Measurements from ENCODE around the gene PRTN3. TPM values are rescaled to one million over a fixed set of nuclear protein-coding genes. Genes with fewer than 3 reads are reported as not detected.
A peak's percentile ranks its signal among the peaks of the same experiment; 100 is the strongest.

The PRTN3 gene, protein sequence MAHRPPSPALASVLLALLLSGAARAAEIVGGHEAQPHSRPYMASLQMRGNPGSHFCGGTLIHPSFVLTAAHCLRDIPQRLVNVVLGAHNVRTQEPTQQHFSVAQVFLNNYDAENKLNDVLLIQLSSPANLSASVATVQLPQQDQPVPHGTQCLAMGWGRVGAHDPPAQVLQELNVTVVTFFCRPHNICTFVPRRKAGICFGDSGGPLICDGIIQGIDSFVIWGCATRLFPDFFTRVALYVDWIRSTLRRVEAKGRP
- polyA plus RNA-seq (ENCODE audit: insufficient read length in 12 of 12) = 10 to 100 TPM in 1 of 12 donors, 1 to 10 TPM in 7, under 1 TPM in 2, not detected in 2; 0.66 to 12.0 (median 1.3) TPM
- long read RNA-seq, donor 1 = 0 reads
- long read RNA-seq, donor 2, transcript PRTN3-201 (5 exons, 1,026 nt) = major isoform, 9 of 9 reads
- long read RNA-seq, donor 2, partial matches to known transcripts = 0 of 9 reads
- long read RNA-seq, donor 2, other reads (novel, unspliced or antisense) = 0 of 9 reads
- long read RNA-seq, donor 3, partial matches to known transcripts = 0 of 1 reads
- long read RNA-seq, donor 3, other reads (novel, unspliced or antisense) = 0 of 1 reads
- long read RNA-seq, donor 4 = 0 reads
- long read RNA-seq, donor 5 = 0 reads
- long read RNA-seq, donor 6, partial matches to known transcripts = 0 of 1 reads
- long read RNA-seq, donor 6, other reads (novel, unspliced or antisense) = 0 of 1 reads
- long read RNA-seq, donor 7, partial matches to known transcripts = 0 of 2 reads
- long read RNA-seq, donor 7, other reads (novel, unspliced or antisense) = 0 of 2 reads
- long read RNA-seq, donor 8, partial matches to known transcripts = 0 of 1 reads
- long read RNA-seq, donor 8, other reads (novel, unspliced or antisense) = 0 of 1 reads
- long read RNA-seq, donor 9, partial matches to known transcripts = 0 of 1 reads
- long read RNA-seq, donor 9, other reads (novel, unspliced or antisense) = 0 of 1 reads
- long read RNA-seq, donor 10, partial matches to known transcripts = 0 of 1 reads
- long read RNA-seq, donor 10, other reads (novel, unspliced or antisense) = 0 of 1 reads
- long read RNA-seq, donor 11 = 0 reads

DNA sequence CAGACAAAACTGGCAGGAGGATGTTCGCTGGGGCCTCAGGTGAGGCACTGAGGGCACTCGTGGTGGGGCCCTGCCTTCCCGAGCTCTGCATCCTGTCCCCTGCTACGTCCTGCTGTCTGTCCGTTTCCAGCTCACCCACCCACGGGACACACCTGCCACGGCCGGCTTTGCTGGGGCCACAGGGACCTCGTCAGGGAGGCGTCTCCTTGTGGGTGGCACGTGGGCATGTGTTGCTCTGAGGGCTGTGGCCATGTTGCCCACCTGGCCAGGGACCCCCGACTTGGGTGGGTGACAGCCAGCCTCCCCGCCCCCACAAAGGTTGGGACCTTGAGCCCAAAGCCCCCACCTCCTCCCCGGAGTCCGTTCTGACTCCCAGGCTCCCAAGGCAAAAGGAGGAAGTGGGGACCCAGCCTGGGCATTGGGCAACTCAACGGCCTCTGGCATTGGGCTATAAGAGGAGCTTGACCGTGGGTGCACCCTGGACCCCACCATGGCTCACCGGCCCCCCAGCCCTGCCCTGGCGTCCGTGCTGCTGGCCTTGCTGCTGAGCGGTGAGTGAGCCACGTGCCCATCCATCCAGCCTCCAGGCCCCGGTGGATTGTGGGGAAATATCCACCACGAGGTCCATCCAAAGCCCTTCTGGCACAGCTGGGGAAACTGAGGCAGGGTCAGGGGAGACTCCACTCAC, at the start of gene PRTN3:
PRTN3 (plus strand) TSS at position 481 of the 688 bp plus-strand sequence; CDS start at position 491, 10 bp downstream.
- no peak for DNase-seq

DNA sequence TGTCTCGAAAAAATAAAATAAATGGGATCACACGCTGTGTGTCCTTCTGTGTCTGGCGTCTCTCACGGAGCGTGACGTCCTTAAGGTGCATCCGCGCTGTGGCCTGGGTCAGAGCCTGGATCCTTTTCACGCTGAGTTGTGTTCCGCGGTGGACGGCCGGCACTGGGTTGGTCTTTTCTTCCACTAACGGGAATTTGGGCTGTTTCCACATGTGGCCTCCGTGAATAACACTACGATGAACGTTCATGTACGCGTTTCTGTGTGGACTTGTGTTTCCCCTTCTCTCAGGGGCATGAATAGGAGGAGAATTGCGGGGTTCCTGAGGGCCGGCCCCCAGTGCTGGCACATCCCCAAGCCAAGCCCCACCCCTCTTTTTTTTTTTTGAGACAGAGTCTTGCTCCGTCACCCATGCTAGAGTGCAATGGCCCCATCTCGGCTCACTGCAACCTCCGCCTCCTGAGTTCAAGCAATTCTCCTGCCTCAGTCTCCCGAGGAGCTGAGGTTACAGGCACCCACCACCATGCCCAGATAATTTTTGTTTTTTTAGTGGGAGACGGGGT, 49.7 kb upstream of the PRTN3 start:
- DNase-seq = no peak

DNA sequence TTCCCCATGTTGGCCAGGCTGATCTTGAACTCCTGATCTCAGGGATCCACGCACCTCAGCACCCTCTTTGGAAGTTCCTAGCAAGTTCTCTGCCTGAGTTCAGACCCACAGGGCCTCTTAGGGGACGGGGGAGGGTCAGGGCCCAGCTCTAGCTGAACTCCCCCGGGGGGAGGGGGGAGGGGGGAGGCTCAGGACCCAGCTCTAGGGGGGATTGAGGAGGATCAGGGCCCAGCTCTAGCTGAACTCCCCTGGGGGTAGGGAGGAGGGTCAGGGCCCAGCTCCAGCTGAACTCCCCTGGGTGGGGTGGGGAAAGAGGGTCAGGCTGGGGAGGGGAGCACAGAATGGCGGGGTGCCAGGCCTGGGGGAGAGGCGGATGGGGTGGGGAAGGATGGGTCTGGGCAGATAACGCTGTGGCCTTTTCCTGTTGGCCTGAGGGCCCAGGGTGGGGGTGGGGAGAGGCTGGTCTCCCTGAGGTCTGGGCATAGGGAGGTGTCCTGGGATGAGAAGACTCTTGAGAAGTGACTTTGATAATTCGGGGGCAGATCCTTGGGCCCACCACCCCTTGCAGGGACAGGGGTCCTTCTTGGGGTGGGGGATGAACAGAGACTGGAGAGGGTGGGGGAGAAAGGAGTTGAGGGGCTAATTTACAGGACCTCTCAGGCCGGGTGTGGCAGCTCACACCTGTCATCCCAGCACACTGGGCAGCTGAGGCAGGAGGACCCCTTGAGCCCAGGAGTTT, 49.1 kb upstream of the PRTN3 start:
- DNase-seq = no peak

DNA sequence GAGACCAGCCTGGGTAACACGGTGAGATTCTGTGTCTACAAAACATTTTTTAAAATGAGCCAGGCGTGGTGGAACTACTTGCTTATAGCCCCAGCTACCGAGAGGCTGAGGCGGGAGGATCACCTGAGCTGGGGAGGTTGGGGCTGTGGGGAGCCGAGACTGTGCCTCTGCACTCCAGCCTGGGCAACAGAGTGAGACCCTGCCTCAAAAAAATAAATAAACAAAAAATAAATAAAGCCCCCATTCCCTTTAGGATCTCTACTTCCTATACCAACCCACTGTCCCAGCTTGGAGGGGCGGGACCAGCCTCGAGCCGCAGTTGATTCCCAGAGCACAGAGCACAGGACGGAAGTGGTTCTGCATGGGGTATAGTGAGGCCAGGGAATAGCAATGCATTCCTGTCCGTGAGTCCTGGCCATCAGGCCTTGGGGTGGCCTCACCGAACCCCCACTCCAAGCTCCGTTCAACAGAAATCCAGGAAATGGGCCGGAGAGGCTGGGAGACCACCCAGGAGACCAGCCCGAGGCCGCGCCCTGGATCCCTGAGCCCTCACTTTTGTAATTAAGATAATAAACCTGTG, 48.4 kb upstream of the PRTN3 start:
- DNase-seq = no peak

DNA sequence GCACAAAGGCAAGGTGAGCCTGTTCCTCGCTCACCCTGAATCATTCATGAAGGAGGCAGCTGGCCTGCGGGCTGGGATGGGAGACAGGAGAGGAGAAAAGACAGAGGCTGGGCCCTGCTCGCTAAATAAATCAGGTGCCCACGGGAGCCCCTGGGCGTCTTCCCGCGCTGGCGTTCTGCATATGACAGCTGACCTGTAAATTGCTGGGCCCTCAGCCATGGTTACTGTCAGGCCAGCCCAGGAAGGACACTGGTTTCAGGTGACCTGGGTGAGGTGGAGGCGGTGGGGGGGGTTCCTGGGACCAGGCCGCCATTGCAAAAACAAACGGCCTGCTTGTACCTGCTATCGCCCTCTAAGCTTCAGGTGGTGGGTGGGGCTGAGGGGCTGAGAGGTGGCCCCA, 47.0 kb upstream of the PRTN3 start:
- DNase-seq = no peak

DNA sequence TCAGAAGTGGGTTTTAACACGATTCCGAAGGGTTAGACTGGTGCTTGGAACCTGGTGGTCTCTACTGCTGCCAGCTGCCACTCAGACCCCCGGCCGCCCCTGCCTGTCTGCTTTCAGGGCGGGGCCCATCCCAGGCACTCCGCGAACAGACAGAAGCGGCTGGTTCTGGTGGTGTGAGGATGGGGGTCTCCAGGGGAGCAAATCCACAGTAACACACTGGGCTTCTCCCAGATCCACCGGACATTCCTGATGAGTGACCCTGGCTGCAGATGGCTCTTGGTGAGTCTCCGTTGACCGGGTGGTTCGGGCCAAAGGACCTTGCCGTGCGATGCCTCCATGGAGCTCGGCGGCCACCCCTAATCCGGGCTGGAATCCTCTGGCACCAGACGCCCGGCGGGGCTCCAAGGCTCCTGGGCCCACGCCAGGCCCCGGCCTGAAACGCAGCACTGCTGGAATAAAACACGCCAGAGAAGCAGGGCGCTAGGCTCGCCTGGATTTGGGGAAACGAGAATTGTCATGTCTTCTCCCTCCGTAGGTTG, 45.7 kb upstream of the PRTN3 start:
- DNase-seq = no peak

DNA sequence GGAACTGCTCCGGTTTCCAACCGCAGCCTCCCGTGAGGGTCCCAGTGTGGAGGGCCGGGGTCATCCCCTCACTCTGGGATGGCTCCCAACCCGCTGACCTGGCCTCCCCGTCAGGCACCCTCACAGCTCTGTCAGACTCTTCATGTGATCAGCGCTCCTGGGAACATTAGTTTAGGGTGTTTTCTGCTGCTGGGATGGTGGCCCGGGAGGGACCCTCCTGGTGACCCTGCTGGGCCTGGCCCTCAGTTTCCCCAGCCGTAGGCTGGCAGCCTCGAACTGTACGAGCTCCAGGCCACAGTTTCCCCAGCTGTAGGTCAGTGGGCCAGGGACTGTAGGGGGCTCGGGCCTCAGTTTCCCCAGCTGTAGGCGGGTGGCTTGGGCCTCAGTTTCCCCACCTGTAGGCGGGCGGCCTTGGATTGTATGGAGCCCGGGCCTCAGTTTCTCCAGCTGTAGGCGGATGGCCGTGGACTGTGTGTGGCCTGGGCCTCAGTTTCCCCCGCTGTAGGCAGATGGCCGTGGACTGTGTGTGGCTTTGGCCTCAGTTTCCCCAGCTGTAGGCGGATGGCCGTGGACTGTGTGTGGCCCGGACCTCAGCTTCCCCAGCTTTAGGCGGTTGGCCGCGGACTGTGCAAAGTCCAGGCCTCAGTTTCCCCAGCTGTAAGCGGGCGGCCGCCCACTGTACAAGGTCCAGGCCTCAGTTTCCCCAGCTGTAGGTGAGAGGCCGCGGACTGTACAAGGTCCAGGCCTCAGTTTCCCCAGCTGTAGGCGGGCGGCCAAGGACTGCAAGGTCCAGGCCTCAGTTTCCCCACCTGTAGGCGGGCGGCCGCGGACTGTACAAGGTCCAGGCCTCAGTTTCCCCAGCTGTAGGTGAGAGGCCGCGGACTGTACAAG, 44.9 kb upstream of the PRTN3 start:
- no peak for DNase-seq

DNA sequence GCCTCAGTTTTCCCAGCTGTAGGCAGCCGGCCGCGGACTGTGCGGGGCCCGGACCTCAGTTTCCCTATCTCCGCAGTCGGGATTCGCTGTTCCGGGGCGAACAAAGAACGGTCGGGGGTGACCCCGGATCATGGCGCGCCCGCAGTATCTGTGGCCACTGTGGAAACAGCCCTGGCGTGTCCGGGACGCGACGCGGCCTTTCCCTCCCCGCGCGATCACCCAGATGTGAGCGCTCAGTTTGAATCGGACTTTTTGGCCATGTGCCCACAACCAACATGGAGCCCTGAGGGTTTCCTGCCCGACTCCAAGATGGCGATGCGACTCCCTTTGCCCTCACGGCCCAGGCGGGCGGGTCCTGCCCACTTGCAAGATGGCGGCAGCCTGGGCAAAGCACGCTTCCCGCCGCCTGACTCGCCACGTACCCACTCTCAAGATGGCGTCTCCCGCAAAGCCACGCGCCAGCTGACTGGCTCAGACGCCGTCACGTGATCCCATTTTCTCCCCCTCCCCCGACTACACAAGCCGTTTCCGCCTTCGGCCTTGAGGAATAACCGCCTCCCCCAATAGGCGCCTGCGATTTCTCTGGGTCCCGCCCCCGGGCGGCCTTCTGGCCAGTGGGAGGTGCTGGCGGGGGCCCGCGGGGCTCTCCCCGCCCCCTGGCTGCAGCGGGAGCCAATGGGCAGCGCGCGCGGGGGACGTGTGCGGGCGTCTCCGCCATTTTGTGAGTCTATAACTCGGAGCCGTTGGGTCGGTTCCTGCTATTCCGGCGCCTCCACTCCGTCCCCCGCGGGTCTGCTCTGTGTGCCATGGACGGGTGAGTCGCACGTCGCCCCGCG, 43.9 kb upstream of the PRTN3 start, which contains the start of gene PTBP1:
PTBP1 (plus strand) TSS at position 761 of the 836 bp plus-strand sequence; CDS start at position 807, 46 bp downstream.
- DNase-seq = peak; percentile 100

DNA sequence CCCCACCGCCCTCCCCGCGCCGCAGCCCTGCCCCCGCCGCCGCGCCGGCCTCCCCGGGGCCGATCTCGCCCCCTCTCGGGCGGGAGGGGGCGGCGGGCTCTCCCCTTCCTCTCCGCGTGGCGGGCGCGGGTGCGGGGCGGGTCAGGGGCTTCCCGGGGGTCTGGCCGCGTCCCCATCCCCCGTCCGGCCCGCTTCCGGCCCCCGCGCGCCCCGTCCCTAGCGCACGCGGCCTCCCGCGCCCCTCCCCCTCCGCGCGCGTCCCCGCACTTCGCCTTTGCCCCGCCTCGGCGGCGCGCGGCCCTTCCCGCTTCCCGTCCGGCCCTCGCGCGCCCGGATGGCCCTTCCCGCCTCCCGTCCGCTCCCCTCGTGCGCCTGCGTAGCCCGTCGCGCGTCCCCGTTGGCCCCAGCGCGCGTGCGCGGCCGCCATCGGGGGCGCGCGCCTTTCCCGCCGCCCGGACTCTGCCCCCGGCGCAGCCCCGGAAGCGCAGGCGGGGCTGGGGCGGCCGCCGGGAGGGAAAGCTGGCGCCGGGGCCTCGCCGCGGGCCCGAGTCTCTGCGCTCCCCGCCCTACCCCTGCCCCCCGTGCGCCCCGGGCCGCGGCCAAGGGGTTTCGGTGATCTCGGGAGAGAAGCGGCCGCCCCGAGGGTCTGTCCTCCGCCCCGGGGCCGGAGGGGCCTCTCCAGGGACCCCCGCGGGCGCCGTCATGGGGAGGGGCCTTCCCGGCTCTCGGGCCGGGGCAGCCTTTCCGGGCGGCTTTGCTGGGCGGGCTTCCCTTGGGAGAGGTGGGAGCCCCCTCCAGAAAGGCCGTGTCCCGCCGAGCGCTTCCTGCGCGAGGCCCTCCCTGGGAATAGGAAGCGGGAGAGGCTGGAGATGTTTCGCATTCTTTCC, 43.0 kb upstream of the PRTN3 start:
- DNase-seq = peak; percentile 90

DNA sequence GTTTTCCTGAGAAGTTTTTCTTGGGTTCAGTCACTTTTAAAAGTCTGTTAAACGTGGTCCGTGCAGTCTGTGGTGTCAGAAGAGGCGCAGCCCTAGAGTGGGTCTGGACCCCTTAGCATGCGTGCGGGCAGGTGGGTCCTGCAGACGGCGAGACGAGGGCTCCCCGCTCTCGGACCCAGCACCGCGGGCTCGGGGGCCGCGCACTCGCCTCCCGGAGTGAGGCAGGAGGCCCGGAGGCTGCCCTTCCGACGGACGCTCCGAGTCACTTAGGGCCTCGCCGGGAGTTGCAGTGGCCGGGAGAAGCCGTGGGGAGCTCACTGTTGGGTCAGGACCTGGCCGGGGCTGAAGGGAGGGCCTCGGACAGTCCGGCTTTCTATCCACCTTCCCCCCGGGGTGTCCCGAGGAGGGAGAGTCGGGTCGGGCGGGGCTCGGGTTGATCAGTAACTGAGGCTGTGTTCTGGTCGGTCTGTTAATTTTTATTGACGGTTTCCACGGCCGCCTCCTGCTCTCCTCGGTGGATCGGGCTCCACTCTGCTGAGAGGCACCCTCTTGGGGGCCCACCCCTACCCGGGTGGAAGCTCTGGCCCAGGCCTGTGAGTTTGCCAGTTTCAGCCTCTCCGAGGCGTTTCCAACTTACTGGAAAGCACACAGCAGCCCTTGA, 42.3 kb upstream of the PRTN3 start:
- no peak for DNase-seq

DNA sequence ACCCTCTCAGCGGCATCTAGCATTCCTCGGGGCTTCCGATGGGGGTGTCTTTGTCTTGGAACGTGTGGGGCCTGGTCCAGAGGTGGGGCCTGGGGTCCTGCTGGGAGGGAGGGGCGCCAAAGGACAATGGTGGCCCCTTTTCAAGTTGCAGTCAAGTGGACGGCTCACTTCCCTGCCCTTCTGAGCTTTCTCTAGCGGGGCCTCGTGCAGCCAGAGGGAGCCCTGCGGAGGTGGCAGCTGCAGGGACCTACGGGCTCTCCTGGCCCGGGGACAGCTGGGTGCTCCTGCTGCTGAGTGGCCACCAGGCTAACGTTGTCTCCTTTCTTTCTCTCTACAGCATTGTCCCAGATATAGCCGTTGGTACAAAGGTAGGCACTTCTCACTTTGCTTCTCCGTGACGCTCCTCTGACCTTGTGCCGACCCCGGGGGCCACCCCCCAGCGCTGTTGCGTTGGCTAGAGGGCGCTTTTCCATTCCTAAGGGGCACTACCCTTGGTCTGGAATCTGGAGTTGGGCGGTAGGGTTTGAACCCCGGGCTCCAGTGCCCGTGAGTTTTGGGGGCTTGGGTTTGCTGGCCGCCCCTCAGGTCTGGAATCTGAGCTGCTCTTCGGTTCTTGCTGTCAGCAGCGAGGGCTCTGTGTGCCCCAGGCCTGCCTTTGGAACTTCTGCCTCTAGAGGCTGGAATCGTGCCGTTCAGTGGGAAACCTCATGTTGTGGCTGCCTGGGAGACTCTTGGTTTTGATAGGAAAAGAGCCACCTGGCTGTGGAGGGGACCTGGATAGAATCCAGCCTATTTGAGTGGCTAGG, 41.5 kb upstream of the PRTN3 start:
- DNase-seq = no peak

DNA sequence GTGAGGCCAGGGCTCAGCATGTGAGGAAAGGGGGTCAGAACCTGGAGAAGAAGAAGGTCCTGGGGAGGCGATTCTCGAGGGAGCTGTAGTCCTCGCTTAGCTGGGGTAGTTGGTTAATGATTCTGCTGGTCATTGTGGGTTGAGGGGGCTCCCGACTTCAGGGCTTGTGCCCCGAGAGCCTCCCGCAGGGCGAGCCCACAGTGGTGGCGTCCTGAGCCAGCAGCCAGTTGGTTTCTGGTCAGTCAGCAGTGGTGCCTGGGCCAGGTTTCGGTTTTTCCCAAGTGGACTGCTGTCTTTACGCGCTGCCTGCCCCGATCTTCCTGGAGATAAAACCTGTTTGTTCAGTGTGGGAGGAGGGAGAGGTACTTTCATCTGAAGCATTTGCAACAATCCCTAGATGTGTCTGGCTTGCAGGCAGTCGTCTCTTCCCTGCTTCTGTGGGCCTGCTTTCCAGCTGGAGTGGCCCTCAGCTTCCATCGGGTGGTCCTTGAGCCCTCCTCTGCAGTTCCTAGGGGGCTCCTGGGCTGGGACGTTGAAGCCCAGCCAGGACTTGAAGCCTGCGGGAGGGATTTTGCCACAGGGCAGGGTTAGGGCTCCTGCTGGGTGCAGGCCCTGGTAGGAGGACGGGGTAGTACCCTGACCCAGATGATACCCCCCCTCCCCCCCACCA, 40.3 kb upstream of the PRTN3 start:
- no peak for DNase-seq

DNA sequence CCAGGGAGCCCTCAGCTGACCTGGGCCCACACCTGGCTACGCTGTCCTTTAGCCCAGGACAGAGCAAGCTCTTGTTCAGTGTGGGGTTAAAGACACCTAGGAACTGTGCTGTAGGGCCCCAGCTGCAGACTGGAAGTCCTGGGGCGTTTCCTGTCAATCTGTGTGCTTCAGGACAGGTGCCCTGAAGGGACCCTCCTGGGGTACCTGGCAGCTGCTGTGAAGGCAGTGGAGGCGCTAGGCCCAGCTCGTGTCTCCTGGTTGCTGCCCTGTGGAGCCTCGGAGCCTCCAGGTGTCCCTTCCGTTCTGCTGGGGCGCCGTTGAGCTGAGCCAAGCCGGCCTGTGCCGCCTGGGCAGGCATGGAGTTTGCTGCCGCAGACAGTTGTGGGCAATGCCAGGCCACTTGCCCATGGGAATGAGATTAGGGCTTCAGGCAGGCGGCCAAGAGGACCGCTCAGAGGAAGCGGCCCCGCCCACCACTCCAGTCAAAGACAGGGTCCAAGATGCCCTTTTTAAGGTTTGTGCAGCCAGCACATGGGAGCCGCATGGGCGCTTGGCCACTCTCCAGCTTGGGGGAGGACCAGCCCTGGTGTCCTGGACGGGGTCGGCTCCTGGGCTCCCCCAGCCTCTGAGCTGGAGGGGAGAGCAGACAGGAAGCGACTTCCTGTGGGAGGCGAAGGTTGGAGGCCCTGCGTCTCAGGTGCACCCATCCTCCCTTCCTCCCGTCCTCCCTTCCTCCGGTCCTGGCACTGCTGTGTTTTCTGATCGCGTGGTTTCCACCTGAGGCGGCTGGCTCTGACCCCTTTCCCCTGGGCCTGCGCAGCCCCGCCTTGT, 39.6 kb upstream of the PRTN3 start:
- DNase-seq = no peak

All from muscle of arm (tissue), 14 donors.